Gastrocnemius medialis (tissue), 4 donors: ENCODE measurements around the gene HBZ. TPM values are rescaled to one million over a fixed set of nuclear protein-coding genes. Genes with fewer than 3 reads are reported as not detected.
A peak's percentile ranks its signal among the peaks of the same experiment; 100 is the strongest.
"Not testable (repeated sequence)": the region's sequence is repeated elsewhere in the genome, so short reads cannot be mapped to it uniquely, and the experiment has no call there.

Experiments used
- ATAC-seq, 2 donors: fragments of 150-250 bp; one replicate each; pipeline ENCODE4 v1.9.1; 2016
- DNase-seq, 2 donors: peaks; one replicate each; pipeline ENCODE4 v3.0.0-alpha.2; 2019
- H3K27ac ChIP-seq, 4 donors: fragments of 200-600 bp; sonication (generic); 1 replicate in 1 of 4; 2 replicates in 3 of 4; pipeline ENCODE4 v1.5.1; 2016 to 2018; ENCODE audit warnings: mild to moderate bottlenecking in 2 of 4, moderate library complexity in 1 of 4
- H3K27me3 ChIP-seq, 3 donors: fragments of 200-600 bp; sonication (generic) in 2 of 3; 1 replicate in 1 of 3; 2 replicates in 2 of 3; pipeline versions ENCODE4 v1.5.1 to v1.6.0; 2016 to 2019; ENCODE audit warnings: mild to moderate bottlenecking in 1 of 3, moderate library complexity in 1 of 3
- H3K36me3 ChIP-seq, 2 donors: fragments of 200-600 bp; sonication (generic) in 1 of 2; one replicate each; pipeline ENCODE4 v1.5.1; 2017 to 2018
- H3K4me1 ChIP-seq, 2 donors: fragments of 200-600 bp; sonication (generic) in 1 of 2; one replicate each; pipeline ENCODE4 v1.5.1; 2016 to 2017; ENCODE audit warnings: mild to moderate bottlenecking in 2 of 2
- H3K4me3 ChIP-seq, 4 donors: fragments of 200-600 bp; sonication (generic) in 3 of 4; 1 replicate in 1 of 4; 2 replicates in 3 of 4; pipeline ENCODE4 v1.5.1; 2016 to 2019; ENCODE audit warnings: mild to moderate bottlenecking in 2 of 4
- H3K9me3 ChIP-seq, 3 donors: fragments of 200-600 bp; sonication (generic) in 2 of 3; 1 replicate in 1 of 3; 2 replicates in 2 of 3; pipeline ENCODE4 v1.5.1; 2016 to 2019
- POLR2A ChIP-seq, 2 donors: fragments of 450-650 bp; IDR thresholded peaks; one replicate each; pipeline ENCODE4 v1.6.1; 2017; ENCODE audit warnings: antibody characterized with exemption in 2 of 2, mild to moderate bottlenecking in 2 of 2, moderate library complexity in 2 of 2
- in situ Hi-C, 4 donors: fragments of 200-750 bp; cut with MboI; loops; one replicate each; pipeline versions ENCODE4 v1.15.0 to v1.8.0; 2017; ENCODE audit warnings: low sequenced_read_pairs in 4 of 4
- intact Hi-C: fragments of 100-400 bp; cut with DNase I; formaldehyde crosslinking; loops from one replicate; pipeline ENCODE4 v1.15.1; 2023; ENCODE audit warnings: low total_unique reads
- total RNA-seq, 4 donors: library from RNA; depleted of rRNA; stranded (reverse); fragments of >200 nt; gene quantifications; one replicate each; pipeline versions ENCODE4 v1.1.0 to v1.2.3, GENCODE V29; 2016
- TF ChIP-seq, protein P1 (sequence below), 5 experiments: fragments of 450-650 bp in 3 of 5; fragments of 200-600 bp in 2 of 5; sonication (generic) in 2 of 5; IDR thresholded peaks in 4 of 5; conservative IDR thresholded peaks in 1 of 5; 1 replicate in 4 of 5; 2 replicates in 1 of 5; pipeline ENCODE4 v1.5.1; 2016 to 2019; ENCODE audit warnings: antibody characterized with exemption in 5 of 5, mild to moderate bottlenecking in 3 of 5, moderate library complexity in 3 of 5

Gene HBZ
- total RNA-seq, 4 donors from 2014 or later, result not detected

DNA sequence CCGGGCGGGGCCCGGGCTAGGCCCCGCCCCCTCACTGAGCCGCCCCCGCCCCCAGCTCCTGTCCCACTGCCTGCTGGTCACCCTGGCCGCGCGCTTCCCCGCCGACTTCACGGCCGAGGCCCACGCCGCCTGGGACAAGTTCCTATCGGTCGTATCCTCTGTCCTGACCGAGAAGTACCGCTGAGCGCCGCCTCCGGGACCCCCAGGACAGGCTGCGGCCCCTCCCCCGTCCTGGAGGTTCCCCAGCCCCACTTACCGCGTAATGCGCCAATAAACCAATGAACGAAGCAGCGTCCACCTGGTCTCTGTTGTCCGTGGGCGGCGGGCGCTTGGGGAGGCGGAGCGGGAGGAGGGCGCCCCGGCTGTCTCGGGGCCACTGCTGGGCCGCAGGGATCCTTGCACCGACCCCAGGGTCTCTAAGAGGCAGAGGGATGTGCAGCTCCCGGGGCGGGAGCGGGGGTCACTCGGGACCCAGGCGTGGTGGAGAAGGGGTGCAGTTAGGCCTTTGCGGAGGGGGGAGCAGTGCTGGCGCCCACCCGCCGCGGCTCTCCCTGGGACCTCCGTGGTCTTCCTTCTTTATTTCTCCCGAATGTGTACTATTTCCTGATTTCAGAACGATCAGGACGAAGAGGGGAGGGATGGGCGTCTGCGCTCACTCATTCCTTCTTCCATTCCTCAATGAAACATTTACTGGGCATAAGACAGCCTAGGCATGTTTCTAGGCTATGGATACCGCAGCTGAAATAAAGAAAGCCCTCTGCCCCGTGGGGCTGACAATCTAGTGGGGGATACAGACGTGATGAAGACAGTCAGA is 2.0 kb downstream of the HBZ start:
- intact Hi-C loops (no loop called here), in situ Hi-C loops (no loop called here)
- no peak for TF ChIP-seq POLR2A (IDR thresholded peaks at IDR 0.05)
- TF ChIP-seq, protein P1, sequence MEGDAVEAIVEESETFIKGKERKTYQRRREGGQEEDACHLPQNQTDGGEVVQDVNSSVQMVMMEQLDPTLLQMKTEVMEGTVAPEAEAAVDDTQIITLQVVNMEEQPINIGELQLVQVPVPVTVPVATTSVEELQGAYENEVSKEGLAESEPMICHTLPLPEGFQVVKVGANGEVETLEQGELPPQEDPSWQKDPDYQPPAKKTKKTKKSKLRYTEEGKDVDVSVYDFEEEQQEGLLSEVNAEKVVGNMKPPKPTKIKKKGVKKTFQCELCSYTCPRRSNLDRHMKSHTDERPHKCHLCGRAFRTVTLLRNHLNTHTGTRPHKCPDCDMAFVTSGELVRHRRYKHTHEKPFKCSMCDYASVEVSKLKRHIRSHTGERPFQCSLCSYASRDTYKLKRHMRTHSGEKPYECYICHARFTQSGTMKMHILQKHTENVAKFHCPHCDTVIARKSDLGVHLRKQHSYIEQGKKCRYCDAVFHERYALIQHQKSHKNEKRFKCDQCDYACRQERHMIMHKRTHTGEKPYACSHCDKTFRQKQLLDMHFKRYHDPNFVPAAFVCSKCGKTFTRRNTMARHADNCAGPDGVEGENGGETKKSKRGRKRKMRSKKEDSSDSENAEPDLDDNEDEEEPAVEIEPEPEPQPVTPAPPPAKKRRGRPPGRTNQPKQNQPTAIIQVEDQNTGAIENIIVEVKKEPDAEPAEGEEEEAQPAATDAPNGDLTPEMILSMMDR (IDR thresholded peaks at IDR 0.05 in 4 of 5, conservative IDR thresholded peaks at IDR 0.05 in 1 of 5), result no peak
- no peaks in the 10 kb centered on the region for H3K36me3 ChIP-seq
- H3K9me3 ChIP-seq, result no peaks in the 10 kb centered on the region
- peak in 1 of 2 donors; percentile 53 for ATAC-seq
- peak overlapping the region; percentile 47 to 62 (median 53) for H3K4me3 ChIP-seq
- H3K27ac ChIP-seq, result no peak overlapping the region
- H3K27me3 ChIP-seq, result peaks cover 27 to 49% (median 32%) of the 10 kb centered on the region in 3 donors
- H3K4me1 ChIP-seq, result peaks cover 6 to 7% of the 10 kb centered on the region in 2 donors
- no peak for DNase-seq

DNA sequence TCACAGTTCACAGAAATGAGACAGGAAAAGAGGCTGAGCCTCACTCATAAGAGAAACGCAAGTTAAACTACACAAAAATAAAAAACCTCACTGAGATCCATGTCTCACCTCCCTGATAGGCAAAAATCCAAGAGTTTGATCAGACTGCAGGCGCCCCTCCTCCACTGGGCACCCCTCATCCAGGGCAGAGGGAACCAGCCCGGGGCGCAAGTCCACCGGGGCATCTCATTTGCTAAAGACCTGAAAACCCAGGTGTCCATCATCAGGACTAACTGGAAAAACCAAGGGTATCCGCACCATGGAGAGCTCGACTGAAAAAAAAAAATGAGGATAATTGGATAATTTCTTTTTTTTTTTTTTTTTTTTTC is 2.6 kb downstream of the HBZ start:
- H3K4me3 ChIP-seq, result peak overlapping the region in 1 of 4 donors; percentile 62
- intact Hi-C loops, result no loop called here

DNA sequence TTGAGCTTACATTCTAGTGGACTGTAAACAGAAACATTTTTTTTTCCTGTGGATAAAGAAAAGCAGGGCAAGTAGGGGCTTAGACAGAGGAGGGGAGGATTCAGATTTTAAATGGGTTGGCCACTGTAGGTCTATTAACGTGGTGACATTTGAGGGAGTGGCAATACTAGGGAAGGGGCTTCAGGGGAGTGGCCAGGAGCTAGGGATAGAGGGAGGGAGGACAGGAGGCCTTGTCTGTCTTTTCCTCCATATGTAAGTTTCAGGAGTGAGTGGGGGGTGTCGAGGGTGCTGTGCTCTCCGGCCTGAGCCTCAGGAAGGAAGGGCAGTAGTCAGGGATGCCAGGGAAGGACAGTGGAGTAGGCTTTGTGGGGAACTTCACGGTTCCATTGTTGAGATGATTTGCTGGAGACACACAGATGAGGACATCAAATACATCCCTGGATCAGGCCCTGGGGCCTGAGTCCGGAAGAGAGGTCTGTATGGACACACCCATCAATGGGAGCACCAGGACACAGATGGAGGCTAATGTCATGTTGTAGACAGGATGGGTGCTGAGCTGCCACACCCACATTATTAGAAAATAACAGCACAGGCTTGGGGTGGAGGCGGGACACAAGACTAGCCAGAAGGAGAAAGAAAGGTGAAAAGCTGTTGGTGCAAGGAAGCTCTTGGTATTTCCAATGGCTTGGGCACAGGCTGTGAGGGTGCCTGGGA is 6.8 kb downstream of the HBZ start:
- TF ChIP-seq, protein P1 (IDR thresholded peaks at IDR 0.05 in 4 of 5, conservative IDR thresholded peaks at IDR 0.05 in 1 of 5), result no peak
- TF ChIP-seq POLR2A (IDR thresholded peaks at IDR 0.05), result no peak
- Histone ChIP-seq H3K27ac (no peak overlapping the region), H3K27me3 (peaks cover 26 to 37% (median 30%) of the 10 kb centered on the region in 3 donors), H3K36me3 (no peaks in the 10 kb centered on the region), H3K9me3 (no peaks in the 10 kb centered on the region), H3K4me1 (peaks cover 4 to 6% of the 10 kb centered on the region in 2 donors), H3K4me3 (no peak overlapping the region)
- ATAC-seq (no peak), DNase-seq (no peak)
- intact Hi-C loops, result no loop called here
- in situ Hi-C loops, result no loop called here

More for the DNA sequence above, 2.6 kb downstream of the HBZ start:
- no peak overlapping the region for H3K27ac ChIP-seq
- H3K4me1 ChIP-seq, result peaks cover 6 to 7% of the 10 kb centered on the region in 2 donors
- in situ Hi-C loops, result no loop called here
- ATAC-seq, result no peak
- H3K27me3 ChIP-seq, result peaks cover 27 to 47% (median 32%) of the 10 kb centered on the region in 3 donors
- TF ChIP-seq, protein P1 (IDR thresholded peaks at IDR 0.05 in 4 of 5, conservative IDR thresholded peaks at IDR 0.05 in 1 of 5), result no peak
- TF ChIP-seq POLR2A (IDR thresholded peaks at IDR 0.05), result no peak
- H3K9me3 ChIP-seq, result no peaks in the 10 kb centered on the region
- no peaks in the 10 kb centered on the region for H3K36me3 ChIP-seq
- no peak for DNase-seq

DNA sequence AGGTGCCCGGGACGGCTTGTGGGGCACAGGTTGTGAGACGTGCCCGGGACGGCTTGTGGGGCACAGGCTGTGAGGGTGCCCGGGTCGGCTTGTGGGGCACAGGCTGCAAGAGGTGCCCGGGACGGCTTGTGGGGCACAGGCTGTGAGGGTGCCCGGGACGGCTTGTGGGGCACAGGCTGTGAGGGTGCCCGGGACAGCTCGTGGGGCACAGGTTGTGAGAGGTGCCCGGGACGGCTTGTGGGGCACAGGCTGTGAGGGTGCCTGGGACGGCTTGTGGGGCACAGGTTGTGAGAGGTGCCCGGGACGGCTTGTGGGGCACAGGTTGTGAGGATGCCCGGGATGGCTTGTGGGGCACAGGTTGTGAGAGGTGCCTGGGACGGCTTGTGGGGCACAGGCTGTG is 7.8 kb downstream of the HBZ start:
- H3K4me3 ChIP-seq, ATAC-seq, intact Hi-C loops, H3K9me3 ChIP-seq, H3K36me3 ChIP-seq, in situ Hi-C loops, H3K4me1 ChIP-seq, DNase-seq, H3K27ac ChIP-seq: not testable (repeated sequence)
- peaks cover 21 to 31% (median 24%) of the 10 kb centered on the region in 3 donors for H3K27me3 ChIP-seq

DNA sequence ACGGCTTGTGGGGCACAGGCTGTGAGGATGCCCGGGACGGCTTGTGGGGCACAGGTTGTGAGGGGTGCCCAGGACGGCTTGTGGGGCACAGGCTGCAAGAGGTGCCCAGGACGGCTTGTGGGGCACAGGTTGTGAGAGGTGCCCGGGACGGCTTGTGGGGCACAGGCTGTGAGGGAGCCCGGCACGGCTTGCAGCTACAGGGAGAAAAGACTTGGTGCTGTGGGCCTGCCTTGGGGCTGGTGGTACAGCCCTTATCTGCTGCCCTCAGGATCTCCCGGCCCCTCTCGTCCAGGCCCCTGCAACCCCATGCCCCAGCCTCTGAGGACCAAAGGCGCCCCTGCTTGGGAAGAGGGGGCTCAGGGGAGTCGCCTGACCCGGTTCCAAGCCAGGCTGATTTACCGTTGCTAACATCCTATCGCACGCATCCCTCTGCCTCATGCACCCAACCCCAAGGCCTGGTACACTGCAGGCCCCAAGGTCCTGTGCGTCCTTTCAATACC is 8.3 kb downstream of the HBZ start:
- Histone ChIP-seq H3K4me1 (peaks cover 0 to 9% of the 10 kb centered on the region in 2 donors), H3K36me3 (no peaks in the 10 kb centered on the region), H3K27me3 (peaks cover 23 to 32% (median 24%) of the 10 kb centered on the region in 3 donors), H3K4me3 (no peak overlapping the region), H3K27ac (no peak overlapping the region), H3K9me3 (no peaks in the 10 kb centered on the region)
- in situ Hi-C loops (no loop called here), intact Hi-C loops (no loop called here)
- no peak for ATAC-seq
- DNase-seq, result no peak
- TF ChIP-seq POLR2A (IDR thresholded peaks at IDR 0.05), result no peak
- TF ChIP-seq, protein P1 (IDR thresholded peaks at IDR 0.05 in 4 of 5, conservative IDR thresholded peaks at IDR 0.05 in 1 of 5), result no peak
